Nephron (organoid): ENCODE results near the gene TNNI3K.

Experiments
- H3K27ac Mint-ChIP-seq, 3 experiments: 2 replicates each; pipeline ENCODE4 v1.8.0; 2020; ENCODE audit warnings: mixed read lengths in 3 of 3, mild to moderate bottlenecking in 2 of 3, moderate library complexity in 1 of 3
- H3K27me3 Mint-ChIP-seq: 2 replicates; pipeline ENCODE4 v1.8.0; 2021; ENCODE audit warnings: low read depth, mild to moderate bottlenecking, moderate library complexity, mixed read lengths
- H3K36me3 Mint-ChIP-seq: 2 replicates; pipeline ENCODE4 v1.8.0; 2020; ENCODE audit warnings: low read depth, mixed read lengths
- H3K4me1 Mint-ChIP-seq: 2 replicates; pipeline ENCODE4 v1.8.0; 2020; ENCODE audit warnings: mixed read lengths
- H3K4me3 Mint-ChIP-seq, 3 experiments: 2 replicates each; pipeline ENCODE4 v1.8.0; 2020; ENCODE audit warnings: mild to moderate bottlenecking in 3 of 3, mixed read lengths in 3 of 3, moderate library complexity in 2 of 3
- H3K9me3 Mint-ChIP-seq: 2 replicates; pipeline ENCODE4 v1.8.0; 2020; ENCODE audit warnings: mixed read lengths
- CTCF ChIP-seq, 3 experiments: fragments of 200-600 bp; sonication (generic); IDR thresholded peaks; one replicate each; pipeline ENCODE4 v1.5.0; 2021; ENCODE audit warnings: antibody characterized with exemption in 3 of 3; ENCODE audit not compliant: unreplicated experiment in 3 of 3

TNNI3K gene

GRCh38 chr1:74317663-74318062, 82.5 kb downstream of the TNNI3K start:
- H3K36me3 Mint-ChIP-seq: no peaks in the 10 kb centered on the region
- no peak overlapping the region for H3K4me3 Mint-ChIP-seq
- H3K4me1 Mint-ChIP-seq: no peaks in the 10 kb centered on the region
- no peak overlapping the region for H3K27ac Mint-ChIP-seq
- no peaks in the 10 kb centered on the region for H3K9me3 Mint-ChIP-seq
- H3K27me3 Mint-ChIP-seq: no peaks in the 10 kb centered on the region
- TF ChIP-seq CTCF (IDR thresholded peaks at IDR 0.05; ENCODE audit: unreplicated experiment in 3 of 3): no peak

GRCh38 chr1:74323937-74324473, 88.8 kb downstream of the TNNI3K start:
- no peak for TF ChIP-seq CTCF (IDR thresholded peaks at IDR 0.05; ENCODE audit: unreplicated experiment in 3 of 3)
- no peaks in the 10 kb centered on the region for H3K4me1 Mint-ChIP-seq
- H3K4me3 Mint-ChIP-seq: no peak overlapping the region
- no peak overlapping the region for H3K27ac Mint-ChIP-seq
- no peaks in the 10 kb centered on the region for H3K36me3 Mint-ChIP-seq
- no peaks in the 10 kb centered on the region for H3K27me3 Mint-ChIP-seq
- H3K9me3 Mint-ChIP-seq: no peaks in the 10 kb centered on the region

GRCh38 chr1:74324684-74325448, 89.7 kb downstream of the TNNI3K start:
- H3K9me3 Mint-ChIP-seq: no peaks in the 10 kb centered on the region
- no peak for TF ChIP-seq CTCF (IDR thresholded peaks at IDR 0.05; ENCODE audit: unreplicated experiment in 3 of 3)

GRCh38 chr1:74328851-74329250, 93.7 kb downstream of the TNNI3K start:
- H3K4me3 Mint-ChIP-seq: no peak overlapping the region
- no peaks in the 10 kb centered on the region for H3K4me1 Mint-ChIP-seq
- H3K9me3 Mint-ChIP-seq: no peaks in the 10 kb centered on the region
- H3K27ac Mint-ChIP-seq: no peak overlapping the region
- no peaks in the 10 kb centered on the region for H3K36me3 Mint-ChIP-seq
- no peaks in the 10 kb centered on the region for H3K27me3 Mint-ChIP-seq
- no peak for TF ChIP-seq CTCF (IDR thresholded peaks at IDR 0.05; ENCODE audit: unreplicated experiment in 3 of 3)

More at GRCh38 chr1:74324684-74325448, 89.7 kb downstream of the TNNI3K start:
- no peaks in the 10 kb centered on the region for H3K27me3 Mint-ChIP-seq
- no peaks in the 10 kb centered on the region for H3K36me3 Mint-ChIP-seq
- H3K4me1 Mint-ChIP-seq: no peaks in the 10 kb centered on the region
- no peak overlapping the region for H3K4me3 Mint-ChIP-seq
- no peak overlapping the region for H3K27ac Mint-ChIP-seq

- no peaks in the 10 kb centered on the region for H3K4me1 Mint-ChIP-seq
- H3K4me3 Mint-ChIP-seq: no peak overlapping the region
- peaks cover 2% of the 10 kb centered on the region for H3K9me3 Mint-ChIP-seq
- no peak overlapping the region for H3K27ac Mint-ChIP-seq
- no peaks in the 10 kb centered on the region for H3K27me3 Mint-ChIP-seq
- no peak for TF ChIP-seq CTCF (IDR thresholded peaks at IDR 0.05; ENCODE audit: unreplicated experiment in 3 of 3)
- no peaks in the 10 kb centered on the region for H3K36me3 Mint-ChIP-seq
Measured at GRCh38 chr1:74333244-74333643, 98.1 kb downstream of the TNNI3K start.

GRCh38 chr1:74334147-74334546, 99.0 kb downstream of the TNNI3K start:
- TF ChIP-seq CTCF (IDR thresholded peaks at IDR 0.05; ENCODE audit: unreplicated experiment in 3 of 3): no peak
- Mint-ChIP-seq H3K4me3 (no peak overlapping the region), H3K27me3 (no peaks in the 10 kb centered on the region), H3K9me3 (peaks cover 2% of the 10 kb centered on the region), H3K36me3 (no peaks in the 10 kb centered on the region), H3K4me1 (no peaks in the 10 kb centered on the region), H3K27ac (no peak overlapping the region)
